Measurements from ENCODE around the gene PITPNB. TPM values are rescaled to one million over a fixed set of nuclear protein-coding genes. Genes with fewer than 3 reads are reported as not detected.

PITPNB gene
- total RNA-seq, 2 donors from 2014 or later: 105 to 123 TPM

DNA sequence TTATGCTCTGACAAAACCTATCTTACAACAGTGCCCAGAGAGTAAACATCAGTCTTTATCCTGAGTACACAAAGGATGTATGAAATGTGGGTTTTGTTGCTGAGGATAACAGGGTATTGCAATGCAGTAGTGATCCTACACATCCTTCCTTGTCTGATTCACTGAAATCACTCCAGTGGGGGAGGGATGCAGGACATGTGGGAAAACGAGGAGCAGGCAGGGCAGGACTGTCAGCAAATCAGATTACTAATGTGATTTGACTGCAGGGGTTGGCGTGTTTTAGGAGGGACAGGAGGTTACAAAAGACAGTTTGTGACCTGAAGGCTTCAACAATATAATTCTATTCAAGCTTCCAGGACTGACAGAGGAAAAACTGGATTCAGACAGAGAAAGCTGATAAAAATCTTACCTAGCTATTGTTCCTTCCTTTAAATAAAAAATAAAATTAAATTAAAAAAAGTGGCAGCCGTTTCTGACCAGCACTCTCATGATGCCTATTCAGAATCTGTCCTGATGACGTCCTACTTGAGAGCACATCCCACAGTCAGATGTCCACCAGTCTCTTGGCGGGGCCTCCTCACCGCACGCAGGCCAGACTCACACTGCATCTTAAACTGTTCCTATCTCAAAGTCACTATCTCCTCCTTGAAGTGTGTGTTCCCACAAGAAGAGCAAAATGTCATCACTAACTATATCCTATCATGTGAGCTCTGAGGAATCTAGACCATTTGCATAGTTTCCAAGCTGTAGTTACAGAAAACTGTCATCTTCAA, 66.9 kb downstream of the PITPNB start:
- Mint-ChIP-seq H3K4me3 (no peak overlapping the region), H3K27ac (no peak overlapping the region), H3K27me3 (no peaks in the 10 kb centered on the region), H3K36me3 (peaks cover 27% of the 10 kb centered on the region), H3K9me3 (no peaks in the 10 kb centered on the region), H3K4me1 (ENCODE audit: low read depth in 2 of 2) (peaks cover 13 to 35% of the 10 kb centered on the region in 2 donors)
- ATAC-seq (no peak), DNase-seq (ENCODE audit: low spot score) (no peak)

DNA sequence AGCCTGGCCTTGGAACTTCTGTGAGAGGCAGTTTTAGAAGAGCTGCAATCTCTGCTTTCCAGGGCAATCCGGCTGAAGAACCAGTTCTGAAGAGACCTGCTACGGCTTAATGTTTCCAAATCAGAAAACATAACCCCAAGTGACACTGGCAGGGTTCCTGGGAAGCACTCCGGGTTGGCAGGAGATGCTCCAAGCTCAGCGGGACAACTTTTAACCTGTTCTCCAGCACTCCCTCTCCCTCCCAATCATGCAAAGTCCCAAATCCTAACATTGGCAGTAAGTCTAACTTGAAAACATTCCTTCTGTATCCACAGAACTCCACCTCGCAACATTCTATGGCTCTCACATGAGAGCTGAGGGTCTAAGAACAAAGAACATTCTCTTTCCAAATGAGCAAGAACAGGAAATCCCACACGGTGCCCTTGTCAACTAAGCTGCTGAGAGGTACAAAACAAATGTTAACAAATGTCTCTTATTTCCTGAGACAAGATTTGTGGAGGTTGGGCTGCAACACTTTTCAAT, 69.0 kb downstream of the PITPNB start:
- Mint-ChIP-seq H3K27me3 (no peaks in the 10 kb centered on the region), H3K9me3 (no peaks in the 10 kb centered on the region), H3K4me1 (ENCODE audit: low read depth in 2 of 2) (peaks cover 13 to 35% of the 10 kb centered on the region in 2 donors), H3K4me3 (no peak overlapping the region), H3K27ac (peak overlapping the region in 1 of 2 donors; percentile 77), H3K36me3 (peaks cover 23% of the 10 kb centered on the region)
- DNase-seq (ENCODE audit: low spot score) (no peak), ATAC-seq (no peak)

DNA sequence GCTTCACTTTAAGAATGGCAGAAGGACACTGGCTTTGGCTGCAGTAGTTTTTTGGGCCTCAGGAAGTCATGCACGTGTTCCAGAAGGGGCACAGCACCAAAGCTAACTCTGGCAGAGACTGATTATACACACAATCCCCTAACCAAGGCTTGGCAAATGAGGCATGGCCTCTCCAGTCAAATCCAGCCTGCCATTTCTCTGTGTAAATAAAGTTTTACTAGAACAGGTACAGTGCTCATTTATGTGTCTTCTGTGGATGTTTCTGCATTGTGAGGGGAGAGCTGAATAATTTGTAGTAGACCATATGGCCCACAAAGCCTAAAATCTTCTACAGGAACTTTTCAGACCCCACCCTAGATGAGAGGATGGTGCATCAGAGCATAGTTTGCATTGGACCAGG, 71.1 kb downstream of the PITPNB start:
- no peak for DNase-seq (ENCODE audit: low spot score)
- Mint-ChIP-seq H3K27ac (no peak overlapping the region), H3K36me3 (peaks cover 9% of the 10 kb centered on the region), H3K27me3 (no peaks in the 10 kb centered on the region), H3K4me1 (ENCODE audit: low read depth in 2 of 2) (peaks cover 0 to 23% of the 10 kb centered on the region in 2 donors), H3K4me3 (no peak overlapping the region), H3K9me3 (no peaks in the 10 kb centered on the region)
- ATAC-seq: no peak

DNA sequence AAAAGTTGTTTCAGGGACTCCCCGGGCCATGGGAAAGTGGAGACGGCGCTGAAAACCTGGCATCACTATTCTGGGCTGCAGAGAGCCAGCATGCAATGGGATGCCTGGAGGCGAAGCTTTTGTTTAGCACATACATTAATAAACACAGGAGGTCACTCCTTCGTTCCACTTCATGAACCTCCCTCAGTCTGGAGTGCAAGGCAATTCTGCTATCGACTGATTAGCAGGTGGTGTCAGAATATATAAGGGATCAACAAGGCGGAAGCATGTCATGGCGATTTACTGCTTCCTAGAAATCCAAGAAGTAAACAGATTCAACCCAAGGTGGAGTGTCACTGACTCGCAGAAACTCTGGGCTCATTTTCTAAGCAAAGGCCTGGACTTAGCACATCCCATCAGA, 72.1 kb downstream of the PITPNB start:
- no peak overlapping the region for H3K4me3 Mint-ChIP-seq
- no peak overlapping the region for H3K27ac Mint-ChIP-seq
- ATAC-seq: no peak
- peaks cover 0 to 18% of the 10 kb centered on the region in 2 donors for H3K4me1 Mint-ChIP-seq (ENCODE audit: low read depth in 2 of 2)
- H3K36me3 Mint-ChIP-seq: peaks cover 7% of the 10 kb centered on the region
- no peaks in the 10 kb centered on the region for H3K27me3 Mint-ChIP-seq
- no peaks in the 10 kb centered on the region for H3K9me3 Mint-ChIP-seq
- no peak for DNase-seq (ENCODE audit: low spot score)

DNA sequence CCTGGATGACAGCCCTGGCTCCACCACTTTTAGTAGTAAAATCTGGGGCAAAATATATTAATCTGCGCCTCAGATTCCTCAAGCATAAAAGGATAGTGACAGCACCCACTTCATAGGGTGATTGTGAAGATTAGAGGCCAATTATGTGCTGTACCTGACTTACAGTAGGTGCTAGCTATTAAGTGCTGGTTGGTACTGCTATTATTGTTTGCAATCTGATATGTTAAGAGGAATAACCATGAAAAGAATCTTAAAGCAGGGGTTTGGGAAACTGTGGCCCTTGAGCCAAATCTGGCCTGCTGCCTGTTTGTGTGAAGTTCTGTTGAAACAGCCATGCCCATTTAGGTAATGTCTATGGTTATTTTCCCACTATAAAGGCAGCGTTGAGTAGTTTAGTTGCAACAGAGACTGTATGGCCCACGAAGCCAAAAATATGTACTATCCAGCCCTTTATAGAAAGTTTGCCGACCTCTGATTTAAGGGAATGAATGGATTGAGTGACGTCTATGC, 72.8 kb downstream of the PITPNB start:
- Mint-ChIP-seq H3K4me1 (ENCODE audit: low read depth in 2 of 2) (peaks cover 0 to 16% of the 10 kb centered on the region in 2 donors), H3K36me3 (peaks cover 4% of the 10 kb centered on the region), H3K27ac (no peak overlapping the region), H3K27me3 (no peaks in the 10 kb centered on the region), H3K9me3 (no peaks in the 10 kb centered on the region), H3K4me3 (no peak overlapping the region)
- no peak for DNase-seq (ENCODE audit: low spot score)
- ATAC-seq: no peak

DNA sequence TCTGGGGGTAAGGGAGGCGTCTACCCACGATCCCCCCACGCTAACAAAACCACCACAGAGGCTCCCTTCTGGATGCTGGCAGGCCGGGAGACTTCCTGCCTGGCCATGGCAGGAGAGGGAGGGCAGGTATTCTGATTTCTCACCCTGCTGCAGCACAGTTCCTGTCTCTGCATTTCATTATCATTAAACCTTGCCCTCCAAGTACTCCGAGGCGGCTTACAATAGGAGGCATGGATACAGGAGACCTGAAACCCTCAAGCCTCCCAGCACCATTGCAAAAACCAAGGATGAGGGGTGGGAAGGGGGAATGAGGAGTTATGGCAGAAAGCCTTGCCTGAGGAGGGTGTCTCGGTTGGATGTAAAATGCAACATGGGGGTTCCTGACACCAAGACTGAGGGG, 73.4 kb downstream of the PITPNB start:
- Mint-ChIP-seq H3K9me3 (no peaks in the 10 kb centered on the region), H3K27me3 (no peaks in the 10 kb centered on the region), H3K4me3 (no peak overlapping the region), H3K36me3 (peaks cover 4% of the 10 kb centered on the region), H3K4me1 (ENCODE audit: low read depth in 2 of 2) (peaks cover 0 to 12% of the 10 kb centered on the region in 2 donors), H3K27ac (no peak overlapping the region)
- ATAC-seq (no peak), DNase-seq (ENCODE audit: low spot score) (no peak)

DNA sequence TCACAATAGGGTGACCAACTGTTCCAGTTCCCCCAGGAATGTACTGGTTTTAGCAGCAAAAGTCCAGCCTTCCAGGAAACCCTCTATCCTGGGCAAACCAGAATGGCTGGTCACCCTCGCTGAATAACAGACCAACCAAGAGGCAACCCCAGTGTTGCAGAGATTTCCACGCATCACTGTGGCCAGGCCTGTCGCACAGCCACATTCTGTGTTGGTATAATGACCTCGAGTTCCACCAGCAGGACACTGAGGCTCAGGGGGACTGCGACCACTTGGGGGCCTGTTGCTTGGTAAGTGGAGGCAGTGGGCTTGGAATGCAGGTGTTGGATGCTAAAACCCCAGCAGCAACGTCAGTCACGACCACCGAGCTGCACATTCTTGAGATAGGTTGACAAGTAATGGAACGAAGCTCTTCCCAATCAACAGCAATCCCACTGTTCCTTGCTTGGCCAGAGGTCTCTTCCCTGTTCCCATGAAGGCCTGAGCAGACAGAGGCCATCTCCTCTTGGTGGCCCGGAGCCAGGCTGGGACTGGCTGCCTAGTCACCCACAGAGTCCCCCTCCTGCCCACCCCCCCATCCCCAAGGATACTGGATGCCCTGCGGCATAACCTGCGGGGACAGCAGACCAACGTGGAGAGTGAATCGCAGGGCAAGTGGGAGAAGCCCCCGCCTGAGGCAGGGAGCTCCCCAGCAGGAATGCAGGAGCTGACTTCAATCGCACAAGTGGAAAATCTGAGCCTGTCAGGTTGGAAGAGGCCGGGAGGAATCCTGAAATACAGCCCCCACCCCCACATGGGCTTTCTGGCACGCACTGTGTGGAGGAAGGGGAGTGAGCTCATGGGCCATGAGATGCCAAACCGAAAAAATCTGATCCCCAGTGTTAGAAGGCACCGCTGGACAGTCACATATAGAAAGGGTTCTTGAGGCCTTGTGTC, 74.1 kb downstream of the PITPNB start:
- Mint-ChIP-seq H3K4me3 (no peak overlapping the region), H3K36me3 (peaks cover 4% of the 10 kb centered on the region), H3K9me3 (no peaks in the 10 kb centered on the region), H3K4me1 (ENCODE audit: low read depth in 2 of 2) (peaks cover 0 to 8% of the 10 kb centered on the region in 2 donors), H3K27me3 (no peaks in the 10 kb centered on the region), H3K27ac (no peak overlapping the region)
- no peak for ATAC-seq
- DNase-seq (ENCODE audit: low spot score): no peak

DNA sequence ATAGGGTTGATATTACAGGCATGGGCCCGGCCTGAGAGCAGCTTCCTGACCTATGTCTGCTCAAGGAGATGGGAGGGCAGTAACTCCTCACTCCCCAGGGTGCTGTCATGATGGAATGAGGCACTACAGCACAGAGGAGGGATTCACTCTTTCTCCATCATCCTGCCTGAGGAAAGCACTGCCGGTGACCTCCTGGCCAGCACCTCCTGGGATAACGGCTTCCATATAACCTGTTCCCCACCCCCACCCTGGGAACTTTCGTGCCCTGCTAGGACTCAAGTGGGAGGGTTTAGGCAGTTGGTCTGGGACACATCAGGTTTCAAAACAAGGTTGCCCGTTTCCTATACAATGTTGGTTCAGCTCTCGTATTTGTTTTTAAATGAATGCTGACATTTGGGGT, 74.8 kb downstream of the PITPNB start:
- DNase-seq (ENCODE audit: low spot score) (no peak), ATAC-seq (no peak)
- Mint-ChIP-seq H3K36me3 (peaks cover 4% of the 10 kb centered on the region), H3K9me3 (no peaks in the 10 kb centered on the region), H3K27ac (no peak overlapping the region), H3K4me1 (ENCODE audit: low read depth in 2 of 2) (peaks cover 0 to 8% of the 10 kb centered on the region in 2 donors), H3K4me3 (no peak overlapping the region), H3K27me3 (no peaks in the 10 kb centered on the region)

DNA sequence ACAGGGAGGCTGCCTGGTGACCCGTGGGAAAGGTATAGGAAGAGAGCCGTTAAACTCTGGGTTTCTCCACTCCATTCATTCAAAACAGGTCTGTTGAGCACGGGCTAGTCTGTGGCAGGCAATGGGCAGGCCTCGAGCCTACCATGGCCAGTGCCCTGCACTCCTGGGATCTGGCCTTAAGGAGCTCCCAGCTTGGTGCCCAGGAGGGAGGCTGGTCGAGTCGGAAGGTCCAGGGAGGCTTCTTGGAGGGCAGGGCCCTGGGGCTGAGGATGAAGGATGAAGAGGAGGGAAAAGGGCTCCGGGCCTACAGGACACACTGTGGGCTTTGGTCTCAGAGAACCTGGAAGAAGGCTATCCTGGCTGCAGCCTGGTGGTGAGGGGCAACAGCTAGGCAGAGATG, 75.6 kb downstream of the PITPNB start:
- no peaks in the 10 kb centered on the region for H3K27me3 Mint-ChIP-seq
- no peak overlapping the region for H3K27ac Mint-ChIP-seq
- peak in 1 of 2 donors; percentile 15 for ATAC-seq
- H3K4me3 Mint-ChIP-seq: no peak overlapping the region
- H3K9me3 Mint-ChIP-seq: no peaks in the 10 kb centered on the region
- peaks cover 5% of the 10 kb centered on the region for H3K36me3 Mint-ChIP-seq
- no peak for DNase-seq (ENCODE audit: low spot score)
- H3K4me1 Mint-ChIP-seq (ENCODE audit: low read depth in 2 of 2): peaks cover 0 to 3% of the 10 kb centered on the region in 2 donors

DNA sequence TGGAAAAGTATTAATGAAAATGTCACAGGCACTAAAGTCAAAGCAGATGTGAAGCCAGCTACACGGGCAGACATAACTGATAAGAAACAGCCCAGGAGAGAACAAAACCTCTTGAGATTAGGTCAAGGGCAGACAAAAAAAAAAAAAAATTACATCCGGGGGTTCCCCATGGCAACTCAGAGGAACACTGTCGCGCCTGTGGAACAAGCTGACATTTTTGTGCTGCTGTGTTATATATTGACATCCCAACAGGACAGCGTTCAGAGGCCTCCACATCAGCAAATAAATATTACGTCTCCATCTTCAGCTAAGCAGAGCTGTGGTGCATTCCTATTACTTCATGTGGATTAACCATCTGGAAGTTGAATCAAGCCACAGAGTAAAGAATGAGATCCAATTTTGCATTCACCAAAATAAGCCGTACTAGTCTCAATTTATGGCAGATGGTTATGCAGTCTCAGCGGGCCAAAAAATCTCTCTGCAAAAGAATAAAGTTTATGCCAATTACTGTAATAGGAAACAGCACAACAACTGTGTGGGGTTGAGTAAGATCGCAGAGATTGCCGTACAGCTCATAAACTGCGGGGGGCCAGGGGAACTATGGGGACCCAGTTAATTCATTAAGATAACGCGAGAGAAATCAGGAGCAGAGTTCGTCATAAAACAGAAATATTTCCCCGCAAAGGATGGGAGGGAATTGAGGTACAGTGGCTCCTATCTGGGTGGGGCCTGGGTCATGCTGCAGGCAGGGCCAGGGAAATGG, 76.2 kb downstream of the PITPNB start:
- DNase-seq (ENCODE audit: low spot score): no peak
- Mint-ChIP-seq H3K27me3 (no peaks in the 10 kb centered on the region), H3K36me3 (peaks cover 5% of the 10 kb centered on the region), H3K4me1 (ENCODE audit: low read depth in 2 of 2) (peaks cover 0 to 3% of the 10 kb centered on the region in 2 donors), H3K4me3 (no peak overlapping the region), H3K27ac (no peak overlapping the region), H3K9me3 (no peaks in the 10 kb centered on the region)
- no peak for ATAC-seq

DNA sequence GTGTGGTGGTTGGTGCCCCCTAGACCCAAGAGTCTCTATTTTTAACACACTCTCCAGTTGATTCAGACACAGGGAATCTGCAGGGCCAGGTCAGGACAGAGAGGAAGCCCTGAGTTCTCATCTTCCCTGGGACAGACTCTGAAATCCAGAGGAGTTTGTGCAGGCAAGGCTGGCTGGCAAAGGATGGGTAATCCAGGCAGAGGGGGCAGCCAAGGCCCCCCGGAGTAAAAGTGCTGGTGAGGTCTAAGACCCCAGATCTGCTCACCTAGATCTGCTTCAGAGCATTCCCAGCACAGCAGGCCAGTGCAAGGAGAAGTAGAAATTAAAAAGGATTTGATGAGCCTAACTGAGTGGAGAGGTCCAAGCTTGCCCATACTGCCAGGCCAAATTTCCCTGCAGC, 76.9 kb downstream of the PITPNB start:
- no peaks in the 10 kb centered on the region for H3K4me1 Mint-ChIP-seq (ENCODE audit: low read depth in 2 of 2)
- no peak overlapping the region for H3K27ac Mint-ChIP-seq
- no peak overlapping the region for H3K4me3 Mint-ChIP-seq
- DNase-seq (ENCODE audit: low spot score) (no peak), ATAC-seq (no peak)
- peaks cover 8% of the 10 kb centered on the region for H3K36me3 Mint-ChIP-seq
- H3K27me3 Mint-ChIP-seq: no peaks in the 10 kb centered on the region
- no peaks in the 10 kb centered on the region for H3K9me3 Mint-ChIP-seq

DNA sequence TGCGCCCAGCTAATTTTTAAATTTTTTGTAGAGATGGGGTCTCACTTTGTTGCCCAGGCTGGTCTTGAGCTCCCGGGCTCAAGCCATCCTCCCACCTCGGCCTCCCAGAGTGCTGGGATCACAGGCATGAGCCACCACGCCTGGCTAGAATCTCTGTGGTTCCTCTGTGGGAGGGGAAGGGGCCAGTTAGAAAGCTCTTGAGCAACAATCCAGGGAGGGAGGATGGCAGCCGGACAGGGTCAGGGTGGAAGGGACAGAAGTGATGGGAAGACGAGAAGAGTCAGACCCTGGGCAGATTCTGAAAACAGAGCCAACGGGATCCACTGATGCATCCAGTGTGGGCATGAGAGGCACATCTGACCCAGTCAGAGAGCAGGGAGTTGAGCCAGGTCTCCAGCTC, 78.6 kb downstream of the PITPNB start:
- no peak for DNase-seq (ENCODE audit: low spot score)
- Mint-ChIP-seq H3K27me3 (no peaks in the 10 kb centered on the region), H3K4me3 (no peak overlapping the region), H3K27ac (no peak overlapping the region), H3K36me3 (peaks cover 12% of the 10 kb centered on the region), H3K9me3 (no peaks in the 10 kb centered on the region), H3K4me1 (ENCODE audit: low read depth in 2 of 2) (no peaks in the 10 kb centered on the region)
- no peak for ATAC-seq

DNA sequence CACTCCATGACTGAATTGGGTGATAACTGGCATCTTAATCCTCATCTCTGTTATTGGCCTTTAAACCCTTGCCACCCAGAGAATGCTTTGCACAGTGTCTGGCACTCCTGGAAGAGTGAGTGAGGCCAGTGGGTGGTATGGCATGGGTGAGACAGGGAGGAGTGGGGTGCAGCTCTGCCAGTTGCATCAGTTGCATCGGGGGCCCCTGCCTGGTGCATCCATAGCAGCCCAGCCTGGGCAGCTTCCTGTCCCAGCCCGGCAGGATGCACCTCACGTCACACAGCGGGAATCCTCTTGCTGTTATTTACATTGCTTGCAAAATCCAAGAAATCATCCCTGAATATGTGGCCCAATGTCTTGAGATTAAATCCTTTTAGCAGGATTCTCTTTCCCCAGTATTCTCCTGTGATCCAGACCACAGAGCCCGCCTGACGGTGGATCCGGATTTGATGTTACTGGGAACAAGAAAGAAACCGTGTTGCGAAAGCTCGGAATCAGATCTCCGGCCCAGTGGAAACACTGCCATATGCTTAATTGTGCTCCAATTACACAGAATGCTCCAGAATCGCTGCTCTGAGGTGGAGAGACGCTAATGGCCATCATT, 79.9 kb downstream of the PITPNB start:
- no peaks in the 10 kb centered on the region for H3K4me1 Mint-ChIP-seq (ENCODE audit: low read depth in 2 of 2)
- no peaks in the 10 kb centered on the region for H3K9me3 Mint-ChIP-seq
- no peak for ATAC-seq
- H3K4me3 Mint-ChIP-seq: no peak overlapping the region
- H3K27ac Mint-ChIP-seq: no peak overlapping the region
- DNase-seq (ENCODE audit: low spot score): no peak
- H3K36me3 Mint-ChIP-seq: peaks cover 12% of the 10 kb centered on the region
- no peaks in the 10 kb centered on the region for H3K27me3 Mint-ChIP-seq
